Measurements from ENCODE around the gene FHL3.

DNA sequence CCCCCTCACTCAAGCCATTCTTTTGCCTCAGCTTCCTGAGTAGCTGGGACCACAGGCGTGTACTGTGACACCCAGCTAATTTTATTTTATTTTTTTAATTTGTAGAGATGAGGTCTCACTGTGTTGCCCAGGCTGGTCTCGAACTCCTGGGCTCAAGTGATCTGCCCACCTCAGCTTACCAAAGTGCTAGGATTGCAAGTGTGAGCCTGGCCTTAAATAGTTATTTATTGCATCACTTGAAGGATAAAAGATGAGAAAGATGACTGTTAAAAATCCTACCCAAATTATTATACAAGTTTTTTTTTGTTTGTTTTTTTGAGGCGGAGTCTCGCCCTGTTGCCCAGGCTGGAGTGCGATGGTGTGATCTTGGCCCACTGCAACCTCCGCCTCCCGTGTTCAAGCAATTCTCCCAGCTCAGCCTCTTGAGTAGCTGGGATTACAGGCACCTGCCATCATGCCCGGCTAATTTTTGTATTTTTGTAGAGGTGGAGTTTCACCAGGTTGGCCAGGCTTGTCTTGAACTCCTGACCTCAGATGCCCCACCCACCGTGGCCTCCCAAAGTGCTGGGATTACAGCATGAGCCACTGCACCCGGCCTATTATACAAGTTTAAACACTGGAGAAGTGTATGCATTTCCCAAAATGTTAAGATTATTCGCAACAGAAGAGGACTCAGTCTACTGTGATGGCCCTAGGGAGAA is 9.6 kb upstream of the FHL3 start:
- TF ChIP-seq, protein P1, sequence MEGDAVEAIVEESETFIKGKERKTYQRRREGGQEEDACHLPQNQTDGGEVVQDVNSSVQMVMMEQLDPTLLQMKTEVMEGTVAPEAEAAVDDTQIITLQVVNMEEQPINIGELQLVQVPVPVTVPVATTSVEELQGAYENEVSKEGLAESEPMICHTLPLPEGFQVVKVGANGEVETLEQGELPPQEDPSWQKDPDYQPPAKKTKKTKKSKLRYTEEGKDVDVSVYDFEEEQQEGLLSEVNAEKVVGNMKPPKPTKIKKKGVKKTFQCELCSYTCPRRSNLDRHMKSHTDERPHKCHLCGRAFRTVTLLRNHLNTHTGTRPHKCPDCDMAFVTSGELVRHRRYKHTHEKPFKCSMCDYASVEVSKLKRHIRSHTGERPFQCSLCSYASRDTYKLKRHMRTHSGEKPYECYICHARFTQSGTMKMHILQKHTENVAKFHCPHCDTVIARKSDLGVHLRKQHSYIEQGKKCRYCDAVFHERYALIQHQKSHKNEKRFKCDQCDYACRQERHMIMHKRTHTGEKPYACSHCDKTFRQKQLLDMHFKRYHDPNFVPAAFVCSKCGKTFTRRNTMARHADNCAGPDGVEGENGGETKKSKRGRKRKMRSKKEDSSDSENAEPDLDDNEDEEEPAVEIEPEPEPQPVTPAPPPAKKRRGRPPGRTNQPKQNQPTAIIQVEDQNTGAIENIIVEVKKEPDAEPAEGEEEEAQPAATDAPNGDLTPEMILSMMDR (conservative IDR thresholded peaks at IDR 0.05; ENCODE audit: low read depth, low read length): no peak
- TF ChIP-seq, protein P2, sequence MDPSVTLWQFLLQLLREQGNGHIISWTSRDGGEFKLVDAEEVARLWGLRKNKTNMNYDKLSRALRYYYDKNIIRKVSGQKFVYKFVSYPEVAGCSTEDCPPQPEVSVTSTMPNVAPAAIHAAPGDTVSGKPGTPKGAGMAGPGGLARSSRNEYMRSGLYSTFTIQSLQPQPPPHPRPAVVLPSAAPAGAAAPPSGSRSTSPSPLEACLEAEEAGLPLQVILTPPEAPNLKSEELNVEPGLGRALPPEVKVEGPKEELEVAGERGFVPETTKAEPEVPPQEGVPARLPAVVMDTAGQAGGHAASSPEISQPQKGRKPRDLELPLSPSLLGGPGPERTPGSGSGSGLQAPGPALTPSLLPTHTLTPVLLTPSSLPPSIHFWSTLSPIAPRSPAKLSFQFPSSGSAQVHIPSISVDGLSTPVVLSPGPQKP (IDR thresholded peaks at IDR 0.05; ENCODE audit: borderline replicate concordance, low read depth, low read length): no peak
- TF ChIP-seq POLR2A (IDR thresholded peaks at IDR 0.05; ENCODE audit: low read depth, low read length) (no peak), SMC3 (IDR thresholded peaks at IDR 0.05; ENCODE audit: low read depth, low read length) (no peak), MXI1 (IDR thresholded peaks at IDR 0.05; ENCODE audit: borderline replicate concordance, low read depth, low read length) (no peak), RAD21 (IDR thresholded peaks at IDR 0.05; ENCODE audit: low read length) (no peak), RCOR1 (IDR thresholded peaks at IDR 0.05; ENCODE audit: insufficient replicate concordance, low read length) (no peak), MAFK (IDR thresholded peaks at IDR 0.05; ENCODE audit: low read depth, low read length) (no peak), CEBPB (IDR thresholded peaks at IDR 0.05; ENCODE audit: low read depth, low read length) (0 out of 2 replicates have a peak, but pooled peaks have one; percentile 4), RFX5 (IDR thresholded peaks at IDR 0.05; ENCODE audit: low read depth, low read length) (no peak), MAZ (IDR thresholded peaks at IDR 0.05; ENCODE audit: borderline replicate concordance, low read depth, low read length) (no peak), CHD1 (IDR thresholded peaks at IDR 0.05; ENCODE audit: low read depth, low read length) (no peak), BHLHE40 (IDR thresholded peaks at IDR 0.05; ENCODE audit: low read depth, low read length) (no peak)
- TF ChIP-seq, protein P3, sequence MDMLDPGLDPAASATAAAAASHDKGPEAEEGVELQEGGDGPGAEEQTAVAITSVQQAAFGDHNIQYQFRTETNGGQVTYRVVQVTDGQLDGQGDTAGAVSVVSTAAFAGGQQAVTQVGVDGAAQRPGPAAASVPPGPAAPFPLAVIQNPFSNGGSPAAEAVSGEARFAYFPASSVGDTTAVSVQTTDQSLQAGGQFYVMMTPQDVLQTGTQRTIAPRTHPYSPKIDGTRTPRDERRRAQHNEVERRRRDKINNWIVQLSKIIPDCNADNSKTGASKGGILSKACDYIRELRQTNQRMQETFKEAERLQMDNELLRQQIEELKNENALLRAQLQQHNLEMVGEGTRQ (IDR thresholded peaks at IDR 0.05; ENCODE audit: low read depth, low read length): no peak

Data from IMR-90 (cell line).